Upper lobe of right lung (tissue), 1 donor: ENCODE results near the gene RASIP1. TPM values are rescaled to one million over a fixed set of nuclear protein-coding genes. Genes with fewer than 3 reads are reported as not detected.
"Not testable (repeated sequence)": the region's sequence is repeated elsewhere in the genome, so short reads cannot be mapped to it uniquely, and the experiment has no call there.

Experiments
- ATAC-seq: fragments of 200-7000 bp; cut with Tn5 transposase; one replicate; pipeline ENCODE4 v1.9.1; 2020; ENCODE audit warnings: mild to moderate bottlenecking, moderate library complexity
- DNase-seq: peaks from one replicate; pipeline ENCODE4 v3.0.0-alpha.2; 2020
- H3K27ac ChIP-seq: fragments of 200-600 bp; one replicate; pipeline ENCODE4 v1.8.0; 2022
- H3K27me3 ChIP-seq: fragments of 200-600 bp; one replicate; pipeline ENCODE4 v1.8.0; 2022; ENCODE audit warnings: mild to moderate bottlenecking
- H3K36me3 ChIP-seq: fragments of 200-600 bp; one replicate; pipeline ENCODE4 v1.8.0; 2022
- H3K4me1 ChIP-seq: fragments of 200-600 bp; one replicate; pipeline ENCODE4 v1.8.0; 2022
- H3K4me3 ChIP-seq: fragments of 200-600 bp; one replicate; pipeline ENCODE4 v1.8.0; 2022; ENCODE audit warnings: mild to moderate bottlenecking
- H3K9me3 ChIP-seq: fragments of 200-600 bp; one replicate; pipeline ENCODE4 v1.8.0; 2022
- intact Hi-C: fragments of 100-400 bp; cut with DNase I; formaldehyde crosslinking; loops from one replicate; pipeline ENCODE4 v1.11.0; 2022
- total RNA-seq: library from RNA; stranded (reverse); fragmentation: NEBNext Ultra II Directional; extraction: Animal tissue kit (Norgen Biotek cat#: 25700); gene quantifications from one replicate; pipeline ENCODE4 v1.2.1, GENCODE V29; 2021
- TF ChIP-seq, protein P1 (sequence below): fragments of 200-600 bp; IDR thresholded peaks from one replicate; pipeline ENCODE4 v1.8.0; 2022; ENCODE audit warnings: antibody characterized with exemption
- donor health status: DM: no; HTN: yes; CAD: no; lungs with severe emphysema.

Gene RASIP1
- total RNA-seq, 1 donor from 2014 or later, result 54.5 TPM

DNA sequence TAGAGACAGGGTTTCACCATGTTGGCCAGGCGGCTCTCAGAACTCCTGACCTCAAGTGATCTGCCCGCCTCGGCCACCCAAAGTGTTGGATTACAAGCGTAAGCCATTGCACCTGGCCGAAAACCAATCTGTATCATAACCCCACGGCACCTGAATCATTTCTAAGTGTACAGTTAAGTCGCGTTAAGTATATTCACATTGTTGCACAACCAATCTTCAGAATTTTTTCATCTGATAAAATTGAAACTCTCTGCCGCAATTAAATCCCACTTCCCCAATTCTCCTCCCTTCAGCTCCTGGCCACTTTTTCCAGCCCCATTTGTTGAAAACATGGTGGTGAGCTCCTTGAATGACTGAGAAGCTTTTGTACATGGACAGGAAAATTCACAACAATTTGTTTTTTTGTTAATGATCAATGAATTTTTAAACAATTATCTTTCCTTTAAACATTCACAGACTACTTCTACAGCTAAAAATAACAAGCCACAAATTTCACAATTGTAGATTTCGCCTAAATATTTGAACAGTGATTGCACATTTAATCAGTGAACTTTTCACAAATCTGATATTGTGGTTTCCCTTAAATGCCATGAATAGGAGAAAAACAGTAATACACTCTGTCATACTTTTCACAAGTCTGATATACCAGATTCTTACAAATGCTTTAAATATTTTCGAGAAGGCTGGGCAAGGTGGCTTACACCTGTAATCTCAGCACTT is 28.7 kb upstream of the RASIP1 start:
- Histone ChIP-seq H3K4me3 (no peak overlapping the region), H3K4me1 (no peaks in the 10 kb centered on the region), H3K36me3 (no peaks in the 10 kb centered on the region), H3K27me3 (no peaks in the 10 kb centered on the region), H3K27ac (peak overlapping the region; percentile 65), H3K9me3 (no peaks in the 10 kb centered on the region)
- no peak for DNase-seq
- intact Hi-C loops, result no loop called here
- peak; percentile 20 for ATAC-seq
- TF ChIP-seq, protein P1, sequence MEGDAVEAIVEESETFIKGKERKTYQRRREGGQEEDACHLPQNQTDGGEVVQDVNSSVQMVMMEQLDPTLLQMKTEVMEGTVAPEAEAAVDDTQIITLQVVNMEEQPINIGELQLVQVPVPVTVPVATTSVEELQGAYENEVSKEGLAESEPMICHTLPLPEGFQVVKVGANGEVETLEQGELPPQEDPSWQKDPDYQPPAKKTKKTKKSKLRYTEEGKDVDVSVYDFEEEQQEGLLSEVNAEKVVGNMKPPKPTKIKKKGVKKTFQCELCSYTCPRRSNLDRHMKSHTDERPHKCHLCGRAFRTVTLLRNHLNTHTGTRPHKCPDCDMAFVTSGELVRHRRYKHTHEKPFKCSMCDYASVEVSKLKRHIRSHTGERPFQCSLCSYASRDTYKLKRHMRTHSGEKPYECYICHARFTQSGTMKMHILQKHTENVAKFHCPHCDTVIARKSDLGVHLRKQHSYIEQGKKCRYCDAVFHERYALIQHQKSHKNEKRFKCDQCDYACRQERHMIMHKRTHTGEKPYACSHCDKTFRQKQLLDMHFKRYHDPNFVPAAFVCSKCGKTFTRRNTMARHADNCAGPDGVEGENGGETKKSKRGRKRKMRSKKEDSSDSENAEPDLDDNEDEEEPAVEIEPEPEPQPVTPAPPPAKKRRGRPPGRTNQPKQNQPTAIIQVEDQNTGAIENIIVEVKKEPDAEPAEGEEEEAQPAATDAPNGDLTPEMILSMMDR, result no peak

DNA sequence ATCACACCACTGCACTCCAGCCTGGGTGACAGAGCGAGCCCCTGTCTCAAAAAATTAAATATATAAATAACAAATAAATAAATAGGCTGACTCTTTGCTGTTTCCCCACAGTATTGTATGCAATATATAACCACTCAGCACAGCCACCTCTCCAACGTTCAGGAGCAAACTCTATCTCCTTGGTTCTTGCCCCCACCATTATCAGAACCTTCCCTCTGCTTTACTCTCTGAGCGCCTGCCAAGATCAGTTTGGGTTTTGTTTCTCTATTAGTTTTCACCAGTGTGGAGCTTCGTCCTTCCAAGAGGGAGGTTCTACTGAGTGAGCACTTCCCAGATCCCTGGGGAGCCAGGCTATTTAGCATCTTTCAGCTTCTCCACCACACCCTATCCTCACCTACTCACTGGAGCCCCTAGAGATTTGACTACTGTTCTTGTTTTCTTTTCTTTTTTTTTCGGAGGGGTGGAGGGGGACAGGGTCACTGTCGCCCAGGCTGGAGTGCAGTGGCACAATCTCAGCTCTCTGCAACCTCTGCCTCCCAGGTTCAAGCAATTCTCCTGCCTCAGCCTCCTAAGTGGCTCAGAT is 27.9 kb upstream of the RASIP1 start:
- H3K27ac ChIP-seq, ATAC-seq, H3K36me3 ChIP-seq, DNase-seq, H3K9me3 ChIP-seq, H3K4me1 ChIP-seq, intact Hi-C loops, H3K27me3 ChIP-seq, H3K4me3 ChIP-seq: not testable (repeated sequence)

DNA sequence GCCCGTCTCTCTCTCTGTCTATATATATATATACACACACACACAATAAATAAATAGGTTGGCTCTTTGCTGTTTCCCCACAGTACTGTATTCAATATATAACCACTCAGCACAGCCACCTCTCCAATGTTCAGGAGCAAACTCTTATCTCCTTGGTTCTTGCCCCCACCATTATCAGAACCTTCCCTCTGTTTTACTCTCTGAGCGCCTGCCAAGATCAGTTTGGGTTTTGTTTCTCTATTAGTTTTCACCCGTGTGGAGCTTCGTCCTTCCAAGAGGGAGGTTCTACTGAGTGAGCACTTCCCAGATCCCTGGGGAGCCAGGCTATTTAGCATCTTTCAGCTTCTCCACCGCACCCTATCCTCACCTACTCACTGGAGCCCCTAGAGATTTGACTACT is 25.4 kb upstream of the RASIP1 start:
- DNase-seq, H3K9me3 ChIP-seq, intact Hi-C loops, H3K4me3 ChIP-seq, H3K27me3 ChIP-seq, ATAC-seq, H3K27ac ChIP-seq, H3K36me3 ChIP-seq, H3K4me1 ChIP-seq: not testable (repeated sequence)

DNA sequence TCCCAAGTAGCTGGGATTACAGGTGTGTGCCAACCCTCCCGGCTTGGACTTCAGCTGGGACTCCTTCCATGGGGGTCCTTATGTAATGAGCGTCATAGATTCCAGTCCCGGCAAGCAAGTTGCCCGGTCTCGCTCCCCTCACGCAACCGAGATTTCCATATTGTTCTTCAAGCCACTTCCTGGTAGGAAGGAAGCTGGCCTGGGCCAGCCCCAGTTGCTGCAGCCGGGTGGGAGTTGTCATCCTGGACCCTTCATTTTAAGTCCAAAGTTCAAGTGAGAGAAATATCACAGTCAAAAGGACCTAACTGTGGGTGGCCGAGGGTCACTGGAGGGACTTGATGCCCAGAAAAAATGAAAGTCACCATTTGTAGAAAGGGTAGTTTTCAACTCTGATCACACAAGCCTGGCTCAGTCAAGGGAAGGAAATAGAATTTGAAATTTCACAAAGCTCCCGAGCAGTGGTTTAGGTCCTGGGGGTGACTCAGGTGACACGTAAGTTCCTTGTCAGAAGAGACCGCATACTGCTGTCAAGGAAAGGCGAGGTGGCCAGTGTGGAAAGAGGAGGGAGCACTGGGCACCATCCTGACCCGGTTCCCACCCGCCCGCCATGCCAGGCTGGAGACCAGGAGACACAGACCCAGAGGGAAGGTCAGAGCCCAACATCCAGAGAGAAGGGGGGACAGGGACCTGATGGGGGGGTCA is 20.2 kb upstream of the RASIP1 start:
- DNase-seq, result no peak
- intact Hi-C loops, result no loop called here
- H3K4me3 ChIP-seq, result no peak overlapping the region
- no peaks in the 10 kb centered on the region for H3K27me3 ChIP-seq
- no peaks in the 10 kb centered on the region for H3K9me3 ChIP-seq
- H3K4me1 ChIP-seq, result no peaks in the 10 kb centered on the region
- H3K36me3 ChIP-seq, result no peaks in the 10 kb centered on the region
- TF ChIP-seq, protein P1, result no peak
- H3K27ac ChIP-seq, result peak overlapping the region; percentile 42
- ATAC-seq, result peak; percentile 17

DNA sequence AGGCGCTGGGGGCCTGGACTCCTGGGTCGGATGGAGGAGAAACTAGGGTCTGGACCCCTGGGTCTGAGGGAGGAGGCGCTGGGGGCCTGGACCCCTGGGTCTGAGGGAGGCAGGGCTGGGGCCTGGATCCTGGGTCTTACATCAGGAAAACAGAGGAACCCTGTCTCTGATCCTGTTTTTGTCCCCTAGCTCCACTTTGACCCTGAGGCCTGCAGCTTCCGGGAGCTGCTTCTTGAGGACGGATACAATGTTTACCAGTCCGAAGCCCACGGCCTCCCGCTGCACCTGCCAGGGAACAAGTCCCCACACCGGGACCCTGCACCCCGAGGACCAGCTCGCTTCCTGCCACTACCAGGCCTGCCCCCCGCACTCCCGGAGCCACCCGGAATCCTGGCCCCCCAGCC is 17.3 kb upstream of the RASIP1 start:
- Histone ChIP-seq H3K27me3 (no peaks in the 10 kb centered on the region), H3K36me3 (no peaks in the 10 kb centered on the region), H3K4me1 (peaks cover 6% of the 10 kb centered on the region), H3K4me3 (no peak overlapping the region), H3K9me3 (no peaks in the 10 kb centered on the region), H3K27ac (no peak overlapping the region)
- DNase-seq (no peak), ATAC-seq (no peak)
- intact Hi-C loops, result no loop called here
- TF ChIP-seq, protein P1, result no peak

DNA sequence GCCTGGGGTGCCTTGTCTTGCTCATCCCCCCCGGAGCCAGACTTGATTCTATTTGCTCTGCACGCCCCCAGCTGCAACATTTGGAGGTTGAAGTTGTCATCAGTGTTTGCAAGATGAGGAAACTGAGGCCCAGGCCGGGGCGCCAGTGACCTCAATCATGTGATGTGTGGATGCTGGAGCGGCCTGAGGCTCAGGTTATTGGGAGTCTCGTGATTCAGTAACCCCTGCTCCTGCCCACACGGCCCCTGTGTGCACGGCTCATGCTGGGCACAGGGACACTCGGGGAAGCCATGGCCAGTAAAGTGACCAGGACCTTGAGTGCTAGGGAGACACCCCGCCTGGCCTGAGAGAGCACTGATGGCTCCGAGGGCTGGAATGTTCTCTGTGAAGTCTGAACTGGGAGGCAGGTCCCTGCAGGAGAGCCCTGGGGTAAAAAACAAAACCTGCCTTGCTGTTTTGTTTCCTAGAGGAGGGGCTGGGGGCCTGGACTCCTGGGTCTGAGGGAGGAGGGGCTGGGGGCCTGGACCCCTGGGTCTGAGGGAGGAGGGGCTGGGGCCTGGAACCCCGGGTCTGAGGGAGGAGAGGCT is 16.8 kb upstream of the RASIP1 start:
- Histone ChIP-seq H3K9me3 (no peaks in the 10 kb centered on the region), H3K27me3 (peaks cover 2% of the 10 kb centered on the region), H3K36me3 (no peaks in the 10 kb centered on the region), H3K27ac (no peak overlapping the region), H3K4me1 (peaks cover 10% of the 10 kb centered on the region), H3K4me3 (no peak overlapping the region)
- ATAC-seq, result no peak
- intact Hi-C loops, result no loop called here
- no peak for DNase-seq
- TF ChIP-seq, protein P1, result no peak
